GM23338 (cell line): ENCODE data around the gene CETN1. TPM values are rescaled to one million over a fixed set of nuclear protein-coding genes. Genes with fewer than 3 reads are reported as not detected.

ENCODE experiments used
- ATAC-seq: fragments of 200-7000 bp; cut with Tn5 transposase; 3 replicates; pipeline ENCODE4 v1.9.1; 2020
- DNase-seq: peaks from one replicate; pipeline ENCODE4 v3.0.0-alpha.2; 2015; ENCODE audit warnings: low spot score
- H2AFZ ChIP-seq: fragments of 200-600 bp; sonication (generic); 2 replicates; pipeline ENCODE4 v1.8.0; 2016; ENCODE audit warnings: antibody characterized with exemption, mild to moderate bottlenecking, moderate library complexity
- H3F3A ChIP-seq: fragments of 200-600 bp; sonication (generic); replicated peaks from 2 replicates; pipeline ENCODE4 v1.8.0; 2017; ENCODE audit warnings: antibody characterized with exemption, mixed run types, low read depth
- H3K27ac ChIP-seq: fragments of 200-600 bp; sonication (generic); 2 replicates; pipeline ENCODE4 v1.6.1; 2016; ENCODE audit warnings: low read depth
- H3K27me3 ChIP-seq: fragments of 200-600 bp; sonication (generic); 2 replicates; pipeline ENCODE4 v1.8.0; 2016; ENCODE audit warnings: mild to moderate bottlenecking, mixed run types, moderate library complexity; ENCODE audit not compliant: insufficient read depth
- H3K36me3 ChIP-seq: fragments of 200-600 bp; sonication (generic); 2 replicates; pipeline ENCODE4 v1.8.0; 2016; ENCODE audit warnings: mild to moderate bottlenecking; ENCODE audit not compliant: insufficient read depth
- H3K4me1 ChIP-seq: fragments of 200-600 bp; sonication (generic); 2 replicates; pipeline ENCODE4 v1.8.0; 2016; ENCODE audit warnings: mild to moderate bottlenecking, moderate library complexity; ENCODE audit not compliant: insufficient read depth
- H3K4me2 ChIP-seq: fragments of 200-600 bp; sonication (generic); 2 replicates; pipeline ENCODE4 v1.7.1; 2017; ENCODE audit warnings: mixed run types
- H3K4me3 ChIP-seq: fragments of 200-600 bp; sonication (generic); 2 replicates; pipeline ENCODE4 v1.6.1; 2016; ENCODE audit warnings: mixed run types
- H3K79me2 ChIP-seq: fragments of 200-600 bp; sonication (generic); replicated peaks from 2 replicates; pipeline ENCODE4 v1.8.0; 2017; ENCODE audit warnings: mild to moderate bottlenecking; ENCODE audit not compliant: insufficient read depth
- H3K9me2 ChIP-seq: fragments of 200-600 bp; sonication (generic); 2 replicates; pipeline ENCODE4 v1.8.0; 2017; ENCODE audit not compliant: insufficient read depth
- H4K20me1 ChIP-seq: fragments of 200-600 bp; sonication (generic); replicated peaks from 2 replicates; pipeline ENCODE4 v1.8.0; 2017; ENCODE audit warnings: mild to moderate bottlenecking; ENCODE audit not compliant: insufficient read depth
- H3K27ac Mint-ChIP-seq: 2 replicates; pipeline ENCODE4 v1.8.0; 2020; ENCODE audit warnings: inconsistent platforms, mild to moderate bottlenecking, moderate library complexity, mixed read lengths
- H3K27me3 Mint-ChIP-seq: 3 replicates; pipeline ENCODE4 v1.8.0; 2022; ENCODE audit warnings: low read depth, mild to moderate bottlenecking, moderate library complexity, mixed read lengths, inconsistent platforms; ENCODE audit not compliant: insufficient read depth, poor library complexity
- H3K36me3 Mint-ChIP-seq: 3 replicates; pipeline ENCODE4 v1.8.0; 2021; ENCODE audit warnings: low read depth, mild to moderate bottlenecking, inconsistent platforms, moderate library complexity, mixed read lengths
- H3K4me1 Mint-ChIP-seq: 3 replicates; pipeline ENCODE4 v1.8.0; 2020; ENCODE audit warnings: mild to moderate bottlenecking, inconsistent platforms, mixed read lengths
- H3K4me3 Mint-ChIP-seq: 3 replicates; pipeline ENCODE4 v1.8.0; 2021; ENCODE audit warnings: moderate library complexity, mild to moderate bottlenecking, inconsistent platforms, mixed read lengths
- H3K9me3 Mint-ChIP-seq: 3 replicates; pipeline ENCODE4 v1.8.0; 2020; ENCODE audit warnings: moderate library complexity, mild to moderate bottlenecking, inconsistent platforms, mixed read lengths
- EZH2 ChIP-seq: fragments of 200-600 bp; sonication (generic); IDR thresholded peaks from one replicate; pipeline ENCODE4 v1.8.0; 2017; ENCODE audit warnings: antibody characterized with exemption, mild to moderate bottlenecking, low read depth; ENCODE audit not compliant: unreplicated experiment
- JUNB ChIP-seq: IDR thresholded peaks from one replicate; pipeline ENCODE4 v1.6.1; 2016; ENCODE audit warnings: antibody characterized with exemption; ENCODE audit not compliant: unreplicated experiment
- POLR2AphosphoS5 ChIP-seq: IDR thresholded peaks from 2 replicates; pipeline ENCODE4 v1.6.1; 2016; ENCODE audit warnings: antibody characterized with exemption, low read depth
- REST ChIP-seq: IDR thresholded peaks from one replicate; pipeline ENCODE4 v1.6.1; 2018; ENCODE audit warnings: antibody characterized with exemption; ENCODE audit not compliant: unreplicated experiment
- STAT1 ChIP-seq: IDR thresholded peaks from one replicate; pipeline ENCODE4 v1.6.1; 2016; ENCODE audit warnings: antibody characterized with exemption; ENCODE audit not compliant: unreplicated experiment
- ZNF114 ChIP-seq: fragments of 250-450 bp; sonication (Bioruptor Pico); IDR thresholded peaks from 2 replicates; pipeline ENCODE4 v1.5.0; 2020; ENCODE audit warnings: mild to moderate bottlenecking, moderate library complexity
- ZNF462 ChIP-seq: fragments of 250-450 bp; sonication (Bioruptor Pico); IDR thresholded peaks from 2 replicates; pipeline ENCODE4 v1.5.0; 2020; ENCODE audit warnings: mild to moderate bottlenecking, moderate library complexity
- polyA plus RNA-seq: library from polyadenylated mRNA; unstranded; fragments of >200 nt; fragmentation: Nextera tagmentation; extraction: Ambion mirVana; gene quantifications from 2 replicates; pipeline ENCODE4 v1.2.1, GENCODE V29; 2016
- total RNA-seq: library from RNA; depleted of rRNA; stranded (reverse); fragments of >200 nt; shearing (Covaris generic); gene quantifications from 2 replicates; pipeline ENCODE4 v1.2.3, GENCODE V29; 2014

Gene CETN1
- total and polyA plus RNA-seq, 2 experiments from 2014 or later, result not detected

GRCh38 chr18:579238-579637, 942 bp upstream of the CETN1 start (continued):
- TF ChIP-seq ZNF462 (CRISPR knock-in tag), result no peak

GRCh38 chr18:581096-581495, 916 bp downstream of the CETN1 start:
- peaks cover 11% of the 10 kb centered on the region; the same call in 1 of the 2 replicates for H3K9me2 ChIP-seq
- ATAC-seq (no peak), DNase-seq (no peak)
- peak overlapping the region; percentile 47; the same call in 1 of the 2 replicates for H2AFZ ChIP-seq
- no peak overlapping the region for H3K27ac ChIP-seq
- no peaks in the 10 kb centered on the region for H3K36me3 Mint-ChIP-seq
- no peaks in the 10 kb centered on the region for H3F3A ChIP-seq
- H3K27ac Mint-ChIP-seq, result no peak overlapping the region
- no peaks in the 10 kb centered on the region for H3K27me3 ChIP-seq
- H3K79me2 ChIP-seq, result no peaks in the 10 kb centered on the region
- H3K4me1 Mint-ChIP-seq, result peaks cover 25% of the 10 kb centered on the region
- H3K36me3 ChIP-seq, result no peaks in the 10 kb centered on the region; the same call in 1 of the 2 replicates
- no peak overlapping the region for H3K4me2 ChIP-seq
- peaks cover 6% of the 10 kb centered on the region for H3K27me3 Mint-ChIP-seq
- H3K4me1 ChIP-seq, result peaks cover 4% of the 10 kb centered on the region; the same call in 1 of the 2 replicates
- no peaks in the 10 kb centered on the region for H4K20me1 ChIP-seq
- H3K4me3 ChIP-seq, result no peak overlapping the region
- TF ChIP-seq STAT1 (no peak), ZNF114 (CRISPR knock-in tag) (no peak), EZH2 (no peak), JUNB (no peak), POLR2AphosphoS5 (no peak), REST (no peak)
- H3K4me3 Mint-ChIP-seq, result no peak overlapping the region
- H3K9me3 Mint-ChIP-seq, result no peaks in the 10 kb centered on the region; the same call in 1 of the 3 replicates
